ENCODE measurements around the gene SOX30. TPM values are rescaled to one million over a fixed set of nuclear protein-coding genes. Genes with fewer than 3 reads are reported as not detected.

The SOX30 gene
- total RNA-seq, 2 experiments from 2014 or later, result 0.09 TPM; not detected in 1

DNA sequence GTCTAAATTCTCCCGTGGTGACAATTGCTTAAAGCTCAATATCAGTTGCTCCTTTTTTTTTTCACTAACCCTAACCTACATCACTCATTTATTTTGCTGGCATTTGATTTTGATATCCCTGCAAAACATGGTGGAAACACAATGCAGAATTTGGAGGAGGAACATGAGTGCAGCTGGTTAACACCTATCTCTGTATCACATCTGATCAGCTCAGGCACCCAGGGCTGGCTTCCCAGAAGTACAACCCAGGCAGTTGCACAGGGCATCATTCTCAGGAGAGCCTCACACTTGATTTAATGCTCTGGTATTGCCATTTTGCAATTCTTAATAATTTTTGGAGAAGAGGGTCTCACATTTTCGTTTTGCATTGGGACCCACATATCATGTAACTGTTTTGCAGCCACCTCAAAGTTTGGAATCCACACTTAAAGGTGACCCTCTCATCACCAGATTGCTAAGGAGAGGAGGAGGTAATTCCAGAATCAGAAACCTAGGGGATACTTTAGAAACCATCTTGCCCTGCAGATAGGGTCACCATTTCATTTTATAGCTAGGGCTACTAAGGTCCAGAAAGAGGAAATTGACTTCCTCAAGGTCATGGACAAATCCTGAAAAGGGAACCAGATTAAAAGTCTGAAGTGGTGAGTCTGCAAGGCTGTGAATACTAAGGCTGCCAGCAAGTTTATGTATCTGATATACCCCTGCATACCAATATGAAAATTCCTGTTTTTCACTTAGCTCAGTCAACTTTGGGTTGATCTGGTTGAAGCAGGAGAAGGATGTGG, 57.4 kb downstream of the SOX30 start:
- Mint-ChIP-seq H3K36me3 (peaks cover 18% of the 10 kb centered on the region), H3K27me3 (no peaks in the 10 kb centered on the region), H3K4me3 (peak overlapping the region; percentile 51), H3K9me3 (ENCODE audit: low read depth) (peaks cover 5% of the 10 kb centered on the region), H3K27ac (peak overlapping the region; percentile 84), H3K4me1 (peaks cover 85% of the 10 kb centered on the region)
- CTCF ChIA-PET, result interaction anchor here (0.9 to 3.0 kb wide), 9 partner anchors 10 to 123 kb away, joined by 3 to 10 read pairs (median 7); no protein-coding TSS in a partner anchor
- DNase-seq, result peak; percentile 48
- peak; percentile 26 for ATAC-seq

DNA sequence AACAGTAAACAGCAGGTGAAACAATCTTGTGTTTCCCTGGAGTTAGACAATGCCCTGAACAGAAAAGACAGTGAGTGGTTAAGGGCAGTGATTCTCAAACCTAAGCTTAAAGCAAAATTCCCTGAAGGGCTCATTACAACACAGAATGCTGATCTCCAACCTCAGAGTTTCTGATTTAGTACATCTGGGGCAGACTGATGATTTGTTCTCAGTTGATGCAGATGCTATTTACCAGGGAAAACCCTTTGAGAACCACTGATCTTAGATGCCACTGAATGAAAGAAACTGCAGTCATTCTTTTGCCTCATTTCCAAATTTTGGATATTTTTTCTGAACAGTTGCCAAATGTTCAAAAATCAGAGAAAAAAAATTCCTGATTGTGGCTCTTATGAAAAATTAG, 58.0 kb downstream of the SOX30 start:
- H3K9me3 Mint-ChIP-seq (ENCODE audit: low read depth), result peaks cover 5% of the 10 kb centered on the region

DNA sequence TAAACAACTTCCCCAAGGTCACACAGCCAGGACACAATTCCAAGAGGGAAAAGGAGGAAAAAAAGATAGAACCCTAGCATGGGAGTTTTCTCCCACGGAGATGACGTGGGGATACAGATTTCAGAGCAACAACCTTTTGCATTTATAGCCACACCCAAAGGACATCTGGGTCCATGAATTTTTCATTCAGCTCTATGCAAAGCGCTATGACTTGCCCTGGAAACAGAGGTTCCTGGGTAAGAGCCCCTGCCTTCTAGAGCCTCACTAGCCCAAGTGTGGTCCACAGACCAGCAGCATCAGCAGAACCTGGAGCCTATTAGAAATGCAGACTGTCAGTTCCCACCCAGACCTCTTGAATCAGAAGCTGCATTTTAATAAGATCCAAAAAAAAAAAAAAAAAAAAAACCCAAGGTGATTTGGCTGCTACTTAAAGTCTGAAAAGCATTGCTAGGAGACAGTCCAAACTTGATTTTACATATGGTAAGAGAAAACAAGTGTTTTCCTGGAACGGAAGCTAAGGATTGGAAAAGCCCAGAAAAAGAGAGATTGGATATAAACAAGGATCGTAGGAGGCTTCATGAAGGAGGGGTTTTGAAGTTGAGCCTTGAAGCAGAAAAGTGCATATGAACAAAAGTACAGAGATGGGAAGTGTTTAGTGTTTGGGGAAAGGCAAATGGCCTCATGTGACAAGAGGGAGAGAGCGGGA, 59.0 kb downstream of the SOX30 start:
- no peaks in the 10 kb centered on the region for H3K27me3 Mint-ChIP-seq
- H3K27ac Mint-ChIP-seq, result peak overlapping the region; percentile 72
- CTCF ChIA-PET, result interaction anchor here (0.6 to 3.0 kb wide), 11 partner anchors 8 to 228 kb away, joined by 3 to 10 read pairs (median 4); partner anchors contain the start of gene LSM11
- H3K4me1 Mint-ChIP-seq, result peaks cover 71% of the 10 kb centered on the region
- peak overlapping the region; percentile 1 for H3K4me3 Mint-ChIP-seq
- H3K36me3 Mint-ChIP-seq, result peaks cover 22% of the 10 kb centered on the region
- no peak for DNase-seq
- peaks cover 5% of the 10 kb centered on the region for H3K9me3 Mint-ChIP-seq (ENCODE audit: low read depth)
- no peak for ATAC-seq

More for the DNA sequence above, 58.0 kb downstream of the SOX30 start:
- Mint-ChIP-seq H3K4me1 (peaks cover 81% of the 10 kb centered on the region), H3K27me3 (no peaks in the 10 kb centered on the region), H3K4me3 (peak overlapping the region; percentile 51), H3K36me3 (peaks cover 20% of the 10 kb centered on the region), H3K27ac (peak overlapping the region; percentile 84)
- DNase-seq (peak; percentile 31), ATAC-seq (peak; percentile 22)
- CTCF ChIA-PET, result interaction anchor here (0.9 to 3.0 kb wide), 11 partner anchors 9 to 149 kb away, joined by 3 to 10 read pairs (median 4); partner anchors contain the start of gene LSM11

DNA sequence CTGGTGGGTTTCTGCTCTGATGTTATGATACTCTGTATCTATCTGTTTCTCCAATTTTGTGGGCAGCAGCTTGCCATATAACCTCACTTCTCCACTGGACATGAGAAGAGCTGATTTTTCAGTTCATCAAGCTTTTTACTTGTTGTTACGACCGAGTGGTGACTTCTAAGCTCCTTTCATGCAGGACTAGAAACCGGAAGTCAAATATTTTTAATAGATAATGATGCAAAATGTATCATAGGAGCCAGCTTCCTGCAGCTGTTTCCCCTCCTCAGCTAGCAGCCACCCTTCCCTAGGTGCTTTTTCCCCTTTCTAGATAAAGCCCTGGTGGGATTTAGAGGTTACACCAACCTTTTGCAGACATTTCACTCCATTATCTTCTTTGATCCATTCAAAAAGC, 59.6 kb downstream of the SOX30 start:
- DNase-seq, result no peak
- no peak for ATAC-seq
- Mint-ChIP-seq H3K9me3 (ENCODE audit: low read depth) (peaks cover 5% of the 10 kb centered on the region), H3K36me3 (peaks cover 24% of the 10 kb centered on the region), H3K4me3 (no peak overlapping the region), H3K4me1 (peaks cover 65% of the 10 kb centered on the region), H3K27me3 (no peaks in the 10 kb centered on the region), H3K27ac (peak overlapping the region; percentile 72)
- CTCF ChIA-PET, result interaction anchor here (0.9 to 3.0 kb wide), 8 partner anchors 9 to 151 kb away, joined by 3 to 10 read pairs (median 4); partner anchors contain the start of gene LSM11

DNA sequence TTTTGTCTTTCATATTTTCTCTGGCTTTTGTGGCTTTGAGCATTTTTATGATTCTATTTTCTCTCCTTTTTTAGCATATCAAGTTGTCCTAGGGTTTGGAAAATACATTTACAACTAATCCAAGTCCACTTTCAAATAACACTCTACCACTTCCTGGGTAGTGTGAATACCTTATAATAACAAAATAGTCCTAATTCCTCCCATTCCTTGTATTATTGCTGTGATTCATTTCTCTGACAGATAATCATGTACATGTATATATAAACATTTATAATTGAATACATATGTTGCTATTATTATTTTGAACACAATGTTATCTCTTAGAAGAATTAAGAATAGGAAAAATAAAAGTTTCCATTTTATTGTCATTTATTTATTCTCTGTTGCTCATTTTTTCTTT, 61.8 kb downstream of the SOX30 start:
- CTCF ChIA-PET, result interaction anchor here (0.7 kb wide), 1 partner anchor 40 kb away, joined by 3 read pairs; no protein-coding TSS in a partner anchor
- Mint-ChIP-seq H3K27ac (no peak overlapping the region), H3K9me3 (ENCODE audit: low read depth) (peaks cover 8% of the 10 kb centered on the region), H3K4me3 (no peak overlapping the region), H3K4me1 (peaks cover 44% of the 10 kb centered on the region), H3K27me3 (no peaks in the 10 kb centered on the region), H3K36me3 (peaks cover 22% of the 10 kb centered on the region)
- DNase-seq, result no peak
- ATAC-seq, result no peak

DNA sequence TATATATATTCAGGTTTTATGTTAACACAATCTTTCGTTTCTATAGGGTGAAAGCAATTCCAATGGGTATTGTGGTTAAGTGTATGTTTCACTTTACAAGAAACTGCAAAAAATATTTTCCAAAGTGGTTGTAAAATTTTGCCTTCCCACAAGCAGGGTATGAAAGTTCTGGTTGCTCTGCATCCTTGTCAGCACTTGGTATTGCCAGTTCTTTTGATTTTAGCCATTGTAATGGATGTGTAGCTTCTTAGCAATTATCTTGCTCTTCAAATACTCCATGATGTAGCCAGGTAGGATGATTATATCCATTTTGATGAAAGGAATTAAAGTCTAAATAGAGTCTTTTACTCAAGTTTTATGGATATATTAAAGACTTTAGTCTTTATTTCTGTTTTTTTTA, 67.6 kb downstream of the SOX30 start:
- CTCF ChIA-PET, result interaction anchor here (1.3 to 1.9 kb wide), 3 partner anchors 9 to 159 kb away, joined by 3 to 9 read pairs (median 7); partner anchors contain the start of gene LSM11
- Mint-ChIP-seq H3K36me3 (peaks cover 13% of the 10 kb centered on the region), H3K9me3 (ENCODE audit: low read depth) (peaks cover 3% of the 10 kb centered on the region), H3K27me3 (no peaks in the 10 kb centered on the region), H3K4me1 (peaks cover 32% of the 10 kb centered on the region), H3K4me3 (no peak overlapping the region), H3K27ac (no peak overlapping the region)
- ATAC-seq (no peak), DNase-seq (no peak)

DNA sequence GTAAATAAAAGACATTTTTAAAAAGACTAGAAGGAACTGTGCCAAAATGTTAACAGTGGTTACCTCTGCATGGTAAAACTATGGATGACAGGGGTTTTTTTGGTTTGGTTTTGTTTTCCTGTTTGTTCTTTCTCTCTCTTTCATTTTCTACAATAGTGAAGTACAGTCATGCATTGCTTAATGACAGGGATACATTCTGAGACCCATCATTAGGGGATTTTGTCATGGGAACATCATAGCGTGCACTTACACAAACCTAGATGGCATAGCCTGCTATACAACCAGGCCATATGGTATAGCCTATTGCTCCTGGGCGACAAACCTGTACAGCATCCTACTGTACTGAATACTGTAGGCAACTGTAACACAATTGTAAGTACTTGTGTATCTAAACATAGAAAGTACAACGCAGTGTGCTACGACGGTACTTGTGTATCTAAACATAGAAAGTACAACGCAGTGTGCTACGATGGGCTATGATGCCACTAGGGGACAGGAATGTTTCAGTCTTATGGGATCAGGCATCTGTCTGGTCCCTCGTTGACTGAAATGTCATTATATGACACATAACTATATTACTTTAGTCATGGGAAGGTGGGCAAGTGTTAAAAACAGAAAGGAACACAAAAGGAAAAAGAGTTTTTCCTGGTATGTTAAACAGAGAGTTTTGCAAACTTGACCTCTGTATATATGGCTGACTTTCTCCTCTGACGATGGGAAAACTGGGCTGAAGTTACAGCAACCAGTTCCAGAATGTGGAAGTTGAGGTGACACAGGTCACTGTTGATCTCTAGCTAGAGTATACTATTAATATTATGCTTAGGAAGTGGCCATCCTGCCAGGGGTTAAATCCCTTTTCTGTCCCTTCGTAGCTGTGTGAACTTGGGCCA, 69.3 kb downstream of the SOX30 start:
- CTCF ChIA-PET, result interaction anchor here (1.4 to 2.4 kb wide), 2 partner anchors 14 to 160 kb away, joined by 3 to 7 read pairs; partner anchors contain the start of gene LSM11
- Mint-ChIP-seq H3K27ac (peak overlapping the region; percentile 69), H3K4me3 (peak overlapping the region; percentile 23), H3K27me3 (no peaks in the 10 kb centered on the region), H3K9me3 (ENCODE audit: low read depth) (peaks cover 3% of the 10 kb centered on the region), H3K36me3 (peaks cover 9% of the 10 kb centered on the region), H3K4me1 (peaks cover 44% of the 10 kb centered on the region)
- ATAC-seq (peak; percentile 73), DNase-seq (no peak)

DNA sequence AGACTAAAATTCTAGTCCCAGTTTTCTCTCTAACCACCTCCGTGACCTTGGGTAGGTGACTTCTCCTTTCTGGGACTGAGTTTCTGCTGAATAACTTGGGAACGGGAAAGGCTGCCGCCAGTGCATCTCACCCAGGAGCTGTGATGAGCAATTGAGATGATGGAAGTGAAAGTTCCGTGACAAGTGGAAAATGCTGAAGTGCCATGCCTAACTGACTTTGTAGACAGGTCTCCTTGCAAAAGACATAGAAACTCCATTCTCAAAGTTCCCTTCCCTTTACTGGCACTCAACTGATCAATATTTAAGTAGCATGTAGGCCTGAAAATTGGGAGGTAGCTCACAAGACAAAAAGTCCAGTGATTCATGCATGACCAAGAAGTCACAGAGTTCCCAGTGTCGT, 70.3 kb downstream of the SOX30 start:
- peaks cover 9% of the 10 kb centered on the region for H3K36me3 Mint-ChIP-seq
- no peaks in the 10 kb centered on the region for H3K9me3 Mint-ChIP-seq (ENCODE audit: low read depth)
- H3K4me3 Mint-ChIP-seq, result no peak overlapping the region
- H3K4me1 Mint-ChIP-seq, result peaks cover 50% of the 10 kb centered on the region
- CTCF ChIA-PET, result interaction anchor here (1.1 to 2.4 kb wide), 2 partner anchors 11 to 13 kb away, joined by 3 to 7 read pairs; no protein-coding TSS in a partner anchor
- ATAC-seq, result no peak
- no peak for DNase-seq
- H3K27me3 Mint-ChIP-seq, result no peaks in the 10 kb centered on the region
- no peak overlapping the region for H3K27ac Mint-ChIP-seq

DNA sequence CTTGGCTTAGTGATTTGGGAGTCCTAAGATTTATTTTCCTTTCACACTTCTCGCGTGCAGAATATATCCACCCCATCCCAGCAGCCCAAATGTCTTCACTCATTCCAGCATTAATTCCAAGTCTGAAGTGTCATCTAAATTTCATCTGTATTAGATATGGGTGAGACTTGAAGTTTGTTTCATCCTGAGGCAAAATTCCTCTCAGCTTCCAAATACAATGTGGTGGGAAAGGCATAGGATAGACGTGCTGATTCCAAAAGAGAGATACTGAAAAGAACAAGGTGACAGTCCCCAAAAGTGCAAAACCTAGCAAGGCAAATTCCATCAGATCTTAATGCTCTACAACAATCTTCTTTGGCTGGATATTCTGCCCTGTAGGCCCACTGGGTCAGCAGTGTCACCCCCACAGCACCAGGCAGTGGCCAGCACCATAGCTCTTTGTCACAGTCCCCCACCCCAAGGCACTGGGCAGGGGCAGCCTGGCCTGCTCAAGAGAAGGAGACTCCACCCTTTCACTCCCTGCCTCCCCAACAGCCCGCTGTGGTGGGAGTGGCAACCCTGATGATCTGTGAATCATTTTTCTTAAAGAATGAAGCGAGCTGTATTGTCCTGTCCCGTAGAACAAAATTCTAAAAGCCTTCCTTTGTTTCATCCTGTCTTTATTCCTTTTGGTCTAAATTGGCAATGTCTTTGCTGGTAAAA, 74.0 kb downstream of the SOX30 start:
- Mint-ChIP-seq H3K4me3 (no peak overlapping the region), H3K4me1 (peaks cover 51% of the 10 kb centered on the region), H3K36me3 (peaks cover 20% of the 10 kb centered on the region)

DNA sequence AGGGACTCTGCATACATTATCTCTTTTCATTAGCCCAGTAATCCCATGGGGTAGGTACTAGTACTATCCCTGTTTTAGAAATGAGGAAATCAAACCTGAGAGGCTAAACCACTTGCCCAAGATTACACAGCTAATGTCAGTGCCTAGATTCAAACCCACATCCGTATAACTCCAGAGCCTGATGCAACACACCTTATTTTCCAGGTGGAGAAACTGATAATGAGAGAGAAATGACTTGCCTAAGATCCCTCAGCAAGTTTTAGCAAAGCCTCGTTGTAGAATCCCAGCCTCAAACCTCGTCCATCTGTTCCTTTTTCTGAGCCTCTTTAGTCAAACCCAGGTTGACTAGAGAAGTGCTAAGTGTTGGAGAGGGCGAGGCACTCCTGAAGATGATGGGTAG, 75.6 kb downstream of the SOX30 start:
- no peaks in the 10 kb centered on the region for H3K9me3 Mint-ChIP-seq (ENCODE audit: low read depth)
- no peaks in the 10 kb centered on the region for H3K27me3 Mint-ChIP-seq
- no peak overlapping the region for H3K27ac Mint-ChIP-seq
- DNase-seq (no peak), ATAC-seq (no peak)
- CTCF ChIA-PET, result interaction anchor here (1.1 to 2.6 kb wide), 4 partner anchors 11 to 37 kb away, joined by 3 to 7 read pairs (median 4); no protein-coding TSS in a partner anchor
- no peak overlapping the region for H3K4me3 Mint-ChIP-seq
- peaks cover 44% of the 10 kb centered on the region for H3K4me1 Mint-ChIP-seq
- peaks cover 33% of the 10 kb centered on the region for H3K36me3 Mint-ChIP-seq

More for the DNA sequence above, 74.0 kb downstream of the SOX30 start:
- Mint-ChIP-seq H3K27me3 (no peaks in the 10 kb centered on the region), H3K27ac (no peak overlapping the region), H3K9me3 (ENCODE audit: low read depth) (no peaks in the 10 kb centered on the region)
- no peak for ATAC-seq
- CTCF ChIA-PET, result interaction anchor here (0.7 to 2.6 kb wide), 5 partner anchors 9 to 141 kb away, joined by 3 to 7 read pairs (median 5); no protein-coding TSS in a partner anchor
- DNase-seq, result no peak

Measured in activated CD8-positive, alpha-beta memory T cell treated with anti-CD3 and anti-CD28 coated beads, Interleukin-2, amount 10 ng/mL, durations not matched to agents 7 days and 5 days (primary cell).